Prostate gland (tissue), 2 donors: ENCODE results near the gene PCDHGC5.

ENCODE experiments used
- CTCF ChIP-seq, 4 experiments: fragments of 200-600 bp in 2 of 4; fragments of 450-650 bp in 2 of 4; sonication (generic) in 2 of 4; IDR thresholded peaks; 1 replicate in 3 of 4; 2 replicates in 1 of 4; pipeline ENCODE4 v1.5.1; 2016 to 2019; ENCODE audit warnings: antibody characterized with exemption in 4 of 4, mild to moderate bottlenecking in 2 of 4, moderate library complexity in 2 of 4
- POLR2A ChIP-seq: fragments of 450-650 bp; IDR thresholded peaks from one replicate; pipeline ENCODE4 v1.6.1; 2016; ENCODE audit warnings: antibody characterized with exemption, mild to moderate bottlenecking

GRCh38 chr5:141492168-141492885 is 3.4 kb downstream of the PCDHGC5 start:
- TF ChIP-seq CTCF (IDR thresholded peaks at IDR 0.05) (no peak), POLR2A (no peak)
